HepG2 (cell line): ENCODE data around the gene ZNF365. TPM values are rescaled to one million over a fixed set of nuclear protein-coding genes. Genes with fewer than 3 reads are reported as not detected.
A peak's percentile ranks its signal among the peaks of the same experiment; 100 is the strongest.

ENCODE experiments used
- ATAC-seq: fragments of 200-7000 bp; cut with Tn5 transposase; 3 replicates; pipeline ENCODE4 v1.9.1; 2020; ENCODE audit warnings: mild to moderate bottlenecking, moderate library complexity
- Bru-seq: library from RNA; stranded (reverse); fragments of 400-500 nt; gene quantifications from one replicate; lab custom pipeline; 2021; lab: Mats Ljungman, UMichigan
- BruChase-seq, 2 experiments: library from RNA; stranded (reverse); fragments of 400-500 nt; gene quantifications; one replicate each; lab custom pipeline; 2021; lab: Mats Ljungman, UMichigan
- BruUV-seq: library from RNA; stranded (reverse); fragments of 400-500 nt; replicated peaks from 2 replicates; lab custom pipeline; 2021; lab: Mats Ljungman, UMichigan
- CTCF ChIA-PET: fragments of 300-600 bp; formaldehyde crosslinking; extraction: SDS; loops from one replicate; lab custom pipeline; 2021; ENCODE audit warnings: low total read pairs, inconsistent platforms, low intra/inter-chr PET ratio; lab: Yijun Ruan, JAX
- POLR2A ChIA-PET: fragments of 350-600 bp; sonication (Branson Sonifier 250); formaldehyde crosslinking; loops from one replicate; lab custom pipeline; 2020; ENCODE audit warnings: antibody characterized with exemption, inconsistent platforms; lab: Yijun Ruan, JAX
- DNase-seq: peaks from one replicate; pipeline ENCODE4 v3.0.0-alpha.2; 2015; ENCODE audit warnings: low spot score
- FAIRE-seq: peaks from 3 replicates; lab custom pipeline; 2011; peaks lifted over from hg19 to GRCh38; lab: Jason Lieb, UNC
- H2AFZ ChIP-seq: one replicate; pipeline ENCODE4 v1.6.1; 2011; ENCODE audit warnings: low read length, inconsistent platforms
- H3K27ac ChIP-seq: fragments of 300-600 bp; 3 replicates; pipeline ENCODE4 v1.8.0; 2011; ENCODE audit warnings: mixed run types, mild to moderate bottlenecking, mixed read lengths, low read length, inconsistent platforms; ENCODE audit not compliant: insufficient read depth; ENCODE audit errors: extremely low read length
- H3K27me3 ChIP-seq, 2 experiments: fragments of 200-600 bp in 1 of 2; 2 replicates in 1 of 2; 3 replicates in 1 of 2; pipeline versions ENCODE4 v1.6.0 to v1.8.0; 2011; ENCODE audit warnings: low read length in 2 of 2, mild to moderate bottlenecking in 2 of 2, moderate library complexity in 2 of 2, inconsistent platforms in 1 of 2; ENCODE audit not compliant: insufficient read depth in 2 of 2, control insufficient read depth in 1 of 2
- H3K36me3 ChIP-seq, 2 experiments: fragments of 200-600 bp in 1 of 2; replicated peaks in 1 of 2; 2 replicates in 1 of 2; 3 replicates in 1 of 2; pipeline versions ENCODE4 v1.5.1 to v1.8.0; 2011; ENCODE audit warnings: low read length in 2 of 2, inconsistent platforms in 1 of 2; ENCODE audit not compliant: insufficient read depth in 2 of 2, control insufficient read depth in 1 of 2
- H3K4me1 ChIP-seq: 2 replicates; pipeline ENCODE4 v1.5.1; 2012; ENCODE audit warnings: low read length, inconsistent platforms; ENCODE audit not compliant: insufficient read depth
- H3K4me2 ChIP-seq: 2 replicates; pipeline ENCODE4 v1.6.0; 2011; ENCODE audit warnings: low read depth, low read length, inconsistent platforms
- H3K4me3 ChIP-seq, 3 experiments: fragments of 200-600 bp in 1 of 3; sonication (generic), shearing (Covaris generic) in 1 of 3; replicated peaks in 1 of 3; 2 replicates each; pipeline ENCODE4 v1.5.1; 2011 to 2016; ENCODE audit warnings: low read length in 3 of 3, inconsistent platforms in 2 of 3, low read depth in 2 of 3, mild to moderate bottlenecking in 2 of 3, control low read depth in 1 of 3, mixed read lengths in 1 of 3; ENCODE audit not compliant: insufficient read depth in 1 of 3
- H3K79me2 ChIP-seq: one replicate; pipeline ENCODE4 v1.6.1; 2011; ENCODE audit warnings: low read length, inconsistent platforms; ENCODE audit not compliant: insufficient read depth
- H3K9ac ChIP-seq: 2 replicates; pipeline ENCODE4 v1.6.0; 2011; ENCODE audit warnings: mild to moderate bottlenecking, low read depth, low read length, inconsistent platforms; ENCODE audit not compliant: insufficient read depth
- H3K9me3 ChIP-seq: 2 replicates; pipeline ENCODE4 v1.5.1; 2012; ENCODE audit warnings: mild to moderate bottlenecking, low read length
- H4K20me1 ChIP-seq: 2 replicates; pipeline ENCODE4 v1.6.0; 2011; ENCODE audit warnings: inconsistent platforms, mild to moderate bottlenecking, low read length, moderate library complexity; ENCODE audit not compliant: insufficient read depth
- EZH2 ChIP-seq: conservative IDR thresholded peaks from 2 replicates; pipeline ENCODE4 v1.6.1; 2012; ENCODE audit warnings: mild to moderate bottlenecking, low read depth, low read length, moderate library complexity
- ZBTB39 ChIP-seq: sonication (generic); formaldehyde crosslinking; IDR thresholded peaks from 2 replicates; pipeline ENCODE4 v1.5.0; 2020; ENCODE audit warnings: missing genetic modification reagents
- WGBS: methylation state at CpG from one replicate; pipeline ENCODE4 v1.1.6; 2017; ENCODE audit warnings: low lambda C conversion rate; 5-methylcytosine and 5-hydroxymethylcytosine counted together
- in situ Hi-C: cut with HindIII; loops from 2 replicates; pipeline ENCODE4 v1.10.0; 2017; ENCODE audit warnings: low pct_unique_long_range_greater_than_20kb; ENCODE audit not compliant: extremely low pct_ligation_motif_present
- intact Hi-C: fragments of 100-400 bp; cut with micrococcal nuclease; formaldehyde crosslinking; loops from one replicate; pipeline ENCODE4 v1.10.0; 2022; ENCODE audit not compliant: unreplicated experiment
- long read RNA-seq, 2 experiments: library from RNA in 1 of 2; library from polyadenylated mRNA in 1 of 2; stranded (forward) in 1 of 2; unstranded in 1 of 2; transcript quantifications; one replicate each; pipeline ENCODE4 v2.0.0, GENCODE V29; 2019 to 2022
- polyA minus RNA-seq, 3 experiments: library from RNA; depleted of rRNA, polyadenylated mRNA; stranded (reverse); fragments of >200 nt; gene quantifications; 2 replicates each; pipeline ENCODE4 v1.2.3, GENCODE V29; 2011; ENCODE audit warnings: low replicate concordance in 1 of 3
- polyA plus RNA-seq, 8 experiments: library from polyadenylated mRNA; depleted of rRNA in 3 of 8; stranded (reverse) in 7 of 8; unstranded in 1 of 8; fragments of >200 nt; fragmentation: Illumina TruSeq in 4 of 8; extraction: Trizol in 4 of 8; gene quantifications; 2 replicates each; pipeline versions ENCODE4 v1.2.1 to v1.2.3, GENCODE V29; 2011 to 2016; ENCODE audit warnings: low read depth in 4 of 8, missing spikeins in 1 of 8, mixed read lengths in 1 of 8; ENCODE audit not compliant: insufficient read depth in 1 of 8
- total RNA-seq, 5 experiments: library from RNA; depleted of rRNA; stranded (reverse); fragments of >200 nt; fragmentation: Illumina TruSeq; extraction: Trizol; gene quantifications; 2 replicates each; pipeline ENCODE4 v1.2.3, GENCODE V29; 2016; ENCODE audit warnings: low read depth in 1 of 5

The ZNF365 gene
- total RNA-seq (2016; rRNA removed; fragmentation: Illumina TruSeq; extraction: Trizol) (not detected in 2 replicates), polyA plus RNA-seq (2011; rRNA removed) (not detected in 2 replicates), polyA minus RNA-seq (2011; rRNA and poly(A)+ RNA removed; ENCODE audit: low replicate concordance) (not detected in 2 replicates), Bru-seq, nascent RNA (not detected), BruChase-seq, experiment 1, labeled RNA remaining after a 6-hour chase (percentile 21 among the genes with signal in this experiment), BruChase-seq, experiment 2, labeled RNA remaining after a 2-hour chase (percentile 20 among the genes with signal in this experiment)
- total RNA-seq (2016; cell fraction: cytosol; rRNA removed; fragmentation: Illumina TruSeq; extraction: Trizol; ENCODE audit: low read depth) = not detected in 2 replicates
- total RNA-seq (2016; cell fraction: insoluble cytoplasmic fraction; rRNA removed; fragmentation: Illumina TruSeq; extraction: Trizol) = not detected in 2 replicates
- not detected in 2 replicates for total RNA-seq (2016; cell fraction: membrane; rRNA removed; fragmentation: Illumina TruSeq; extraction: Trizol)
- total RNA-seq (2016; cell fraction: nucleus; rRNA removed; fragmentation: Illumina TruSeq; extraction: Trizol) = not detected in 2 replicates
- not detected in 2 replicates for polyA plus RNA-seq (2011; cell fraction: cytosol; rRNA removed)
- not detected in 2 replicates for polyA plus RNA-seq (2011; cell fraction: nucleus; rRNA removed)
- not detected in 2 replicates for polyA plus RNA-seq (2012)
- not detected in 2 replicates for polyA plus RNA-seq (2016; cell fraction: cytosol; fragmentation: Illumina TruSeq; extraction: Trizol; ENCODE audit: low read depth)
- not detected in 2 replicates for polyA plus RNA-seq (2016; cell fraction: insoluble cytoplasmic fraction; fragmentation: Illumina TruSeq; extraction: Trizol; ENCODE audit: low read depth)
- not detected in 2 replicates for polyA plus RNA-seq (2016; cell fraction: membrane; fragmentation: Illumina TruSeq; extraction: Trizol; ENCODE audit: low read depth)
- not detected in 2 replicates for polyA plus RNA-seq (2016; cell fraction: nucleus; fragmentation: Illumina TruSeq; extraction: Trizol; ENCODE audit: insufficient read depth, low read depth)
- not detected in 2 replicates for polyA minus RNA-seq (2011; cell fraction: cytosol; rRNA and poly(A)+ RNA removed)
- not detected in 2 replicates for polyA minus RNA-seq (2011; cell fraction: nucleus; rRNA and poly(A)+ RNA removed)
- long read RNA-seq, experiment 1 = 0 reads
- long read RNA-seq, experiment 2 = 0 reads

GRCh38 chr10:62373995-62374861 is at the start of gene ZNF365:
Gene ZNF365, plus strand, starts transcription at chr10:62374369. Its CDS starts 1,825 bp downstream, at chr10:62376194.
- Histone ChIP-seq H3K27ac (no peak within 1 kb of the TSS), H3K4me2 (peak within 1 kb of the TSS; percentile 61), H3K9ac (no peak within 1 kb of the TSS), H3K36me3 (no peaks in the 10 kb centered on the region), H3K27me3 (peaks cover 4 to 45% of the 10 kb centered on the region in 2 experiments; a peak in 4 of 5 replicates), H3K79me2 (no peaks in the 10 kb centered on the region), H4K20me1 (no peaks in the 10 kb centered on the region), H3K4me1 (no peaks in the 10 kb centered on the region), H2AFZ (no peak within 1 kb of the TSS), H3K9me3 (no peaks in the 10 kb centered on the region), H3K4me3 (peak within 1 kb of the TSS in 1 of 3 experiments; percentile 59; a peak in 2 of 6 replicates)
- no TSS peak for BruUV-seq
- DNase-seq (no peak), FAIRE-seq (no peak), ATAC-seq (peak; percentile 64)
- CTCF ChIA-PET = no interaction called here
- intact Hi-C loops = loop anchor here (5.0 kb wide), 1 partner anchor 107 kb away; the partner anchor contains the start of gene RTKN2
- WGBS = 9% methylated on average over 30 of the region's 73 CpGs
- in situ Hi-C loops = no loop called here
- TF ChIP-seq ZBTB39 (CRISPR knock-in tag) = no peak
- TF ChIP-seq EZH2 = peak; percentile 73; the same call in 1 of the 2 replicates
- POLR2A ChIA-PET = no interaction called here
